ENCODE measurements around the gene DNM3. TPM values are rescaled to one million over a fixed set of nuclear protein-coding genes. Genes with fewer than 3 reads are reported as not detected.

The DNM3 gene
- total and polyA plus RNA-seq, 2 experiments from 2014 or later: 0.11 to 1.4 TPM

DNA sequence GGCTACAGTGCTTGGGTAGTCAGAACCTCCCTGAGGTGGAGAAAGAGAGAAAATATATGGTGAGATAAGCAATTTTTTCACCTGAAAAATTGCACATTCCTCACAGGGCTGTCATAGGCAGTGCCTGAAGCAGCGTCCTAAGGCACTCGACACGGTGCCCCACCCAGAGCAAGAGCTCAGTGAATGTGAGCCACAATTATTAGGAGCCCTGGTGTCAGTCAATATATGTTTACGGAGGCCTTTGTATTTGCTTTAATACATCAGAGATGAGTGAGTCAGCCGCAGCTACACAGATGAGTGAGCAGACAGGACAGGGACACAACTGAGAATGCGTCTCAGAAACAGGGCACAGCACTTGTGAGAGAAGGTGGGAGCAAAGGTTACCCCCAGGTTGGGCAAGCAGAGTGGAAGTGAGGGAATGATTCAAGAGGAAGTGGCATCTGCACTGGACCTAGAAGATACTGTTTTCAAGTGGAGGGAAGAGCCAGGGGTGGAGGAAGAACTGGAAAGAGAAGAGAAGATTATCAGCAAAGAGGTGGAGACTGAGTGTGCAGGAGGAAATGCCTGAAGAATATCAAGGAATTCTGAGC is 607.8 kb downstream of the DNM3 start:
- no peak overlapping the region for H3K4me3 ChIP-seq
- TF ChIP-seq EZH2phosphoT487 (IDR thresholded peaks at IDR 0.05; ENCODE audit: insufficient read depth, low read depth): no peak
- TF ChIP-seq EZH2 (IDR thresholded peaks at IDR 0.05; ENCODE audit: insufficient read depth, poor library complexity, severe bottlenecking): no peak
- H3K9me3 ChIP-seq (ENCODE audit: low read depth): no peaks in the 10 kb centered on the region
- in situ Hi-C loops (cut with MboI): no loop called here
- no peaks in the 10 kb centered on the region for H3K27me3 ChIP-seq (replicated peaks; ENCODE audit: insufficient read depth)
- 0 out of 2 replicates have a peak, but pooled peaks cover 6% of the 10 kb centered on the region for H3F3A ChIP-seq (ENCODE audit: insufficient read depth)
- no peak overlapping the region for H3K9ac ChIP-seq
- peak; percentile 23 for DNase-seq
- no peak overlapping the region for H3K27ac ChIP-seq
- 63 to 64% methylated on average over 6 of the region's 6 CpGs for WGBS, 2 experiments (ENCODE audit: low coverage in 1 of 2, low lambda C conversion rate in 2 of 2, missing lambda C conversion rate in 2 of 2)
- H2AFZ ChIP-seq: peak overlapping the region; percentile 89
- no peak overlapping the region for H3K4me2 ChIP-seq (ENCODE audit: unreplicated experiment)
- no peaks in the 10 kb centered on the region for H3K36me3 ChIP-seq (ENCODE audit: low read depth)
- H3K4me1 ChIP-seq (ENCODE audit: insufficient read depth): peaks cover 14% of the 10 kb centered on the region
- no peaks in the 10 kb centered on the region for H4K20me1 ChIP-seq (ENCODE audit: insufficient read depth)
- H3K9me2 ChIP-seq (ENCODE audit: insufficient read depth): no peaks in the 10 kb centered on the region
- peaks cover 1% of the 10 kb centered on the region for H3K79me2 ChIP-seq (ENCODE audit: insufficient read depth)

DNA sequence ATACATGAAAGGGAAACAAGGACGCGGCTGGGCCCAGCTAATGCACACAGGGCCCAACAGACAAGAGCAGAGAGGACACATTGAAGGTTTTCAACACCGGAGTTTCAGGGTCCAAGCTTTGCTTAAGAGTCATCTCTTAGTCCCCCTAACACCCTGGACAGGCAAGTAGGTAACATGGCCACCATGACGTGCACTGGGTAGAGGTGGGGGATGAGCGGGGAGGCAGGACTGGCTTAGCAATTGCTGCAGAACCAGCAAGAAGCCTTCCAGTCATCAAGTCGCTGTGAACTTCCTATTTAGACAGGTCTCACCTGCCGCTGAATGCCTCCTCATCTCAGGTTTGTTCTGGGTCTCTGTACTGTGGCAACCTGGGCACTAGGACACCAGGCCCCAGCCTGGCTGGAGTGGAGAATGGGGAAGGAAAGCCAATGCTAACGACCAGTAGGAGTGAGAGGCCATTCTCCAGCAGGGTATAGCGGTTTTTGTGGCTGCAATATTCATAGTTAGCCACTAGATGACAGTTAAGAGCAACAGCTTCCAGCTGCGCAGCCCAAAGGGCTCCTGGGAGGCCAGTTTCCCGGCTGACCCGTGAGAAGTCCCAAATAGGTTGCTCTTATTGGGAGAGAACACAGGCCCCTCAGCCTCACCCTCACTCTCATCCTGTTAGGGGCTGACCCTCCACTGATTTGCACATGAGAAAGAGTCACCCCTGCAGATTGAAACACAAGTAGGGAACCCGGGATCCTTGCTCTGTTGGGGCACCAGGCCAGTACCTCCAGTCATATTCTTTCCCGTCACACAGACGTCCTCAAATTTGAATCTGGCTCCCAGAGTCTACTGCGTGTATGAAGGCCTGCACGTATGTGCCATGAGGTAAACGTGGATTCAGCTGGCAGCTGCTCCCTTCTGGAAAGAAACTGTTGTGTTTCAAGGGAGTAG is 608.6 kb downstream of the DNM3 start:
- Histone ChIP-seq H3K27ac (no peak overlapping the region), H3K27me3 (replicated peaks; ENCODE audit: insufficient read depth) (no peaks in the 10 kb centered on the region), H2AFZ (peak overlapping the region; percentile 89), H3K4me3 (no peak overlapping the region), H3K9me2 (ENCODE audit: insufficient read depth) (no peaks in the 10 kb centered on the region), H3K9ac (peak overlapping the region; percentile 32; the same call in 1 of the 2 replicates), H3K9me3 (ENCODE audit: low read depth) (no peaks in the 10 kb centered on the region), H3K4me2 (ENCODE audit: unreplicated experiment) (peak overlapping the region; percentile 51), H3K4me1 (ENCODE audit: insufficient read depth) (peaks cover 14% of the 10 kb centered on the region), H3K79me2 (ENCODE audit: insufficient read depth) (no peaks in the 10 kb centered on the region), H3F3A (ENCODE audit: insufficient read depth) (0 out of 2 replicates have a peak, but pooled peaks cover 6% of the 10 kb centered on the region), H3K36me3 (ENCODE audit: low read depth) (no peaks in the 10 kb centered on the region), H4K20me1 (ENCODE audit: insufficient read depth) (no peaks in the 10 kb centered on the region)
- DNase-seq: peak; percentile 83
- no peak for TF ChIP-seq EZH2 (IDR thresholded peaks at IDR 0.05; ENCODE audit: insufficient read depth, poor library complexity, severe bottlenecking)
- TF ChIP-seq EZH2phosphoT487 (IDR thresholded peaks at IDR 0.05; ENCODE audit: insufficient read depth, low read depth): no peak
- 48 to 53% methylated on average over 18 of the region's 18 CpGs for WGBS, 2 experiments (ENCODE audit: low coverage in 1 of 2, low lambda C conversion rate in 2 of 2, missing lambda C conversion rate in 2 of 2)
- in situ Hi-C loops (cut with MboI): loop anchor here (10.0 kb wide), 1 partner anchor 275 kb away; no protein-coding TSS in a partner anchor

DNA sequence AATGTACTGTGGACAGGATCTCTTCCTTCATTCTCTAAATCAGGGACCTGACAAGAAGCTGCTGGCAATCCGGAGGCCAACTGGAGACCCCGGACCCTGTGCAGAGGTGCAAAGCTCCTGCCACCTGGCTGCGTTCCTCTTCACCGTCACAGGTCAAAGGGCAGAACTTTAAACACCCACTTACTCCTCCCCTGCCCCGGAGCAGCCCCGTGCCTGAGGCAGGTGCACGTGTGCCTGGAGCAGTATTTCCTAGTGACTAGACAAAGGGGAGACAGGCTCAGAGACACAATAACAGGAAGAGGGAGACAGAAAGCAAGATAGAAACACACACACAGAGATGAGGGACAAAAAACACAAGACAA is 609.2 kb downstream of the DNM3 start:
- Histone ChIP-seq H2AFZ (peak overlapping the region; percentile 89), H3K4me3 (no peak overlapping the region), H3K79me2 (ENCODE audit: insufficient read depth) (no peaks in the 10 kb centered on the region), H3K9me3 (ENCODE audit: low read depth) (no peaks in the 10 kb centered on the region), H3K9ac (no peak overlapping the region), H3K36me3 (ENCODE audit: low read depth) (no peaks in the 10 kb centered on the region), H4K20me1 (ENCODE audit: insufficient read depth) (no peaks in the 10 kb centered on the region), H3K27me3 (replicated peaks; ENCODE audit: insufficient read depth) (no peaks in the 10 kb centered on the region), H3K4me2 (ENCODE audit: unreplicated experiment) (no peak overlapping the region), H3K9me2 (ENCODE audit: insufficient read depth) (no peaks in the 10 kb centered on the region), H3K27ac (no peak overlapping the region), H3F3A (ENCODE audit: insufficient read depth) (0 out of 2 replicates have a peak, but pooled peaks cover 6% of the 10 kb centered on the region), H3K4me1 (ENCODE audit: insufficient read depth) (peaks cover 14% of the 10 kb centered on the region)
- no peak for DNase-seq
- in situ Hi-C loops (cut with MboI): loop anchor here (10.0 kb wide), 1 partner anchor 274 kb away; no protein-coding TSS in a partner anchor
- no peak for TF ChIP-seq EZH2phosphoT487 (IDR thresholded peaks at IDR 0.05; ENCODE audit: insufficient read depth, low read depth)
- 39 to 56% methylated on average over 6 to 7 of the region's 7 CpGs for WGBS, 2 experiments (ENCODE audit: low coverage in 1 of 2, low lambda C conversion rate in 2 of 2, missing lambda C conversion rate in 2 of 2)

DNA sequence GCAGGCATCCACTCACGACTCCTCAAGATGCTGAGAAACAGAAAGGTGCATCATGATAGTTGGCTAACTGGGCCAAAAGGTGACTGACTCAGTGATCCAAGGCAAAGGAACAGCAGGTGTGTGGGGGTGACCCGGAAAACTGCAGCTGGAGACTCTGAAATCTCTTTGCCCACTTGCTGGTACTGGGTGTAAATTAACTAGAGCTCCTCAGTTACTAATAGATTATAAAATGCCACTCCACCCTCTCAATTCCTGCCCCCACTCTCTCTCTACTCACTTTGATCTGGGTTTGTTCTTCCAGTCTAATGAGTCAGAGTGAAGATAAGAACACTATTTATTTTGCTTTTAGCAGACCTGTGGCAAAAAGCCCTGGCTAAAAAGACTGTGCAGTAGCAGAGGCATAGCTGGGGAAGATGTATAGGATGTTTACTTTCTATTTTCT is 609.7 kb downstream of the DNM3 start:
- H3K27ac ChIP-seq: no peak overlapping the region
- peaks cover 14% of the 10 kb centered on the region for H3K4me1 ChIP-seq (ENCODE audit: insufficient read depth)
- peak overlapping the region; percentile 20 for H3K4me2 ChIP-seq (ENCODE audit: unreplicated experiment)
- H3K36me3 ChIP-seq (ENCODE audit: low read depth): no peaks in the 10 kb centered on the region
- peak; percentile 54 for DNase-seq
- in situ Hi-C loops (cut with MboI): loop anchor here (10.0 kb wide), 1 partner anchor 274 kb away; no protein-coding TSS in a partner anchor
- H3K4me3 ChIP-seq: no peak overlapping the region
- H4K20me1 ChIP-seq (ENCODE audit: insufficient read depth): no peaks in the 10 kb centered on the region
- H3K9me3 ChIP-seq (ENCODE audit: low read depth): no peaks in the 10 kb centered on the region
- no peaks in the 10 kb centered on the region for H3K79me2 ChIP-seq (ENCODE audit: insufficient read depth)
- TF ChIP-seq EZH2 (IDR thresholded peaks at IDR 0.05; ENCODE audit: insufficient read depth, poor library complexity, severe bottlenecking): no peak
- TF ChIP-seq EZH2phosphoT487 (IDR thresholded peaks at IDR 0.05; ENCODE audit: insufficient read depth, low read depth): no peak
- no peak overlapping the region; the same call in none of the 2 replicates for H2AFZ ChIP-seq
- no peaks in the 10 kb centered on the region for H3K27me3 ChIP-seq (replicated peaks; ENCODE audit: insufficient read depth)
- H3F3A ChIP-seq (ENCODE audit: insufficient read depth): 0 out of 2 replicates have a peak, but pooled peaks cover 6% of the 10 kb centered on the region
- H3K9ac ChIP-seq: no peak overlapping the region
- no peaks in the 10 kb centered on the region for H3K9me2 ChIP-seq (ENCODE audit: insufficient read depth)
- WGBS, 2 experiments (ENCODE audit: low coverage in 1 of 2, low lambda C conversion rate in 2 of 2, missing lambda C conversion rate in 2 of 2): 60 to 63% methylated on average over 2 of the region's 2 CpGs

Data from GM23248 (cell line).